GM12878 (cell line): ENCODE results near the gene DHX32. TPM values are rescaled to one million over a fixed set of nuclear protein-coding genes. Genes with fewer than 3 reads are reported as not detected.
A peak's percentile ranks its signal among the peaks of the same experiment; 100 is the strongest.

ENCODE experiments used
- ATF2 ChIP-seq: IDR thresholded peaks from 2 replicates; pipeline ENCODE4 v1.6.1; 2012; ENCODE audit warnings: low read length, inconsistent platforms
- CBFB ChIP-seq: IDR thresholded peaks from 2 replicates; pipeline ENCODE4 v1.6.1; 2016; ENCODE audit warnings: antibody characterized with exemption, low read depth
- E4F1 ChIP-seq: fragments of 450-650 bp; IDR thresholded peaks from 2 replicates; pipeline ENCODE4 v1.6.1; 2018; ENCODE audit warnings: borderline replicate concordance, mild to moderate bottlenecking; ENCODE audit not compliant: partially characterized antibody
- GATAD2B ChIP-seq: fragments of 450-650 bp; conservative IDR thresholded peaks from 2 replicates; pipeline ENCODE4 v1.6.1; 2017; ENCODE audit warnings: low read depth, mild to moderate bottlenecking, moderate library complexity
- JUND ChIP-seq: IDR thresholded peaks from 2 replicates; pipeline ENCODE4 v1.6.1; 2012; ENCODE audit warnings: low read depth, mild to moderate bottlenecking, low read length, improper control_type of control experiment, moderate library complexity
- KLF5 ChIP-seq: fragments of 450-650 bp; IDR thresholded peaks from 2 replicates; pipeline ENCODE4 v1.6.1; 2014; ENCODE audit warnings: mild to moderate bottlenecking; ENCODE audit not compliant: partially characterized antibody
- NBN ChIP-seq: fragments of 450-650 bp; IDR thresholded peaks from 2 replicates; pipeline ENCODE4 v1.6.1; 2016
- RBBP5 ChIP-seq: fragments of 200-600 bp; sonication (generic); conservative IDR thresholded peaks from 2 replicates; pipeline ENCODE4 v1.6.1; 2016
- SKIL ChIP-seq: fragments of 450-650 bp; IDR thresholded peaks from 2 replicates; pipeline ENCODE4 v1.6.1; 2017; ENCODE audit warnings: mild to moderate bottlenecking, low read depth, inconsistent platforms; ENCODE audit not compliant: poor library complexity, severe bottlenecking
- STAT1 ChIP-seq: fragments of 450-650 bp; conservative IDR thresholded peaks from 2 replicates; pipeline ENCODE4 v1.6.1; 2014; ENCODE audit warnings: antibody characterized with exemption, mild to moderate bottlenecking
- USF2 ChIP-seq: IDR thresholded peaks from 2 replicates; pipeline ENCODE4 v1.6.1; 2011; ENCODE audit warnings: low read depth, low read length, improper control_type of control experiment, borderline replicate concordance
- YBX1 ChIP-seq: fragments of 450-650 bp; IDR thresholded peaks from 2 replicates; pipeline ENCODE4 v1.6.1; 2016; ENCODE audit warnings: antibody characterized with exemption
- ZBTB33 ChIP-seq: fragments of 450-650 bp; IDR thresholded peaks from 2 replicates; pipeline ENCODE4 v1.6.1; 2017; ENCODE audit warnings: mild to moderate bottlenecking
- ZBTB40 ChIP-seq: fragments of 450-650 bp; IDR thresholded peaks from 2 replicates; pipeline ENCODE4 v1.6.1; 2016; ENCODE audit warnings: mild to moderate bottlenecking, moderate library complexity, borderline replicate concordance
- polyA plus RNA-seq, 11 experiments: library from polyadenylated mRNA; depleted of rRNA in 4 of 11; unstranded in 6 of 11; stranded (reverse) in 5 of 11; fragments of >200 nt; fragmentation: Nextera tagmentation in 4 of 11; fragmentation: Illumina TruSeq in 1 of 11; extraction: Ambion mirVana in 4 of 11; extraction: Trizol in 1 of 11; gene quantifications; 1 replicate in 1 of 11; 2 replicates in 10 of 11; pipeline versions ENCODE4 v1.2.1 to v1.2.3, GENCODE V29; 2011 to 2016; ENCODE audit warnings: inconsistent platforms in 2 of 11, missing spikeins in 2 of 11, low read depth in 1 of 11
- total RNA-seq, 4 experiments: library from RNA; depleted of rRNA in 3 of 4; stranded (reverse); fragments of >200 nt in 3 of 4; fragmentation: Illumina TruSeq in 1 of 4; extraction: Trizol in 1 of 4; gene quantifications; 2 replicates each; pipeline versions ENCODE4 v1.2.1 to v1.2.3, GENCODE V29; 2013 to 2021

Gene DHX32
- total and polyA plus RNA-seq, 10 of the 15 experiments (the other 5 are each of a cell fraction or from before 2014, with no cell fraction given), result 5.4 to 21.0 (median 16.0) TPM

- TF ChIP-seq ZBTB33 (no peak), NBN (peak; percentile 98), SKIL (peak; percentile 96), YBX1 (no peak), JUND (peak; percentile 99), GATAD2B (peak; percentile 99), E4F1 (peak; percentile 94), CBFB (no peak), RBBP5 (no peak), ZBTB40 (peak; percentile 58; the same call in 1 of the 2 replicates), KLF5 (peak; percentile 100), STAT1 (peak; percentile 97; the same call in 1 of the 2 replicates), USF2 (no peak), ATF2 (no peak)
Observed at GRCh38 chr10:125822878-125823662, 58.0 kb downstream of the DHX32 start, which contains the start of the genes BCCIP and UROS (continued).
